HG02938 (cell line): ENCODE measurements around the gene C2CD2.

Experiments
- ATAC-seq: cut with Tn5 transposase; IDR thresholded peaks from one replicate; pipeline ENCODE4 v1.9.1; 2021; ENCODE audit warnings: mild to moderate bottlenecking, moderate library complexity; ENCODE audit not compliant: unreplicated experiment

C2CD2 gene

GRCh38 chr21:41939391-41939790 lies 14.4 kb downstream of the C2CD2 start:
- no peak for ATAC-seq

- no peak for ATAC-seq
Observed at GRCh38 chr21:41933313-41934079, 20.3 kb downstream of the C2CD2 start.

GRCh38 chr21:41932576-41933312 lies 21.1 kb downstream of the C2CD2 start:
- ATAC-seq, result no peak

- no peak for ATAC-seq
Observed at GRCh38 chr21:41932191-41932575, 21.6 kb downstream of the C2CD2 start.

- no peak for ATAC-seq
Observed at GRCh38 chr21:41931041-41931451, 22.8 kb downstream of the C2CD2 start.

- no peak for ATAC-seq
Observed at GRCh38 chr21:41929248-41929647, 24.6 kb downstream of the C2CD2 start.

GRCh38 chr21:41928621-41929220 lies 25.1 kb downstream of the C2CD2 start:
- ATAC-seq, result no peak

- no peak for ATAC-seq
Observed at GRCh38 chr21:41927727-41928409, 25.9 kb downstream of the C2CD2 start.

GRCh38 chr21:41926807-41927171 lies 27.0 kb downstream of the C2CD2 start:
- ATAC-seq, result no peak

- no peak for ATAC-seq
Observed at GRCh38 chr21:41926117-41926806, 27.6 kb downstream of the C2CD2 start.

- ATAC-seq, result no peak
Observed at GRCh38 chr21:41925767-41926116, 28.1 kb downstream of the C2CD2 start.

GRCh38 chr21:41924368-41924754 lies 29.5 kb downstream of the C2CD2 start:
- no peak for ATAC-seq

GRCh38 chr21:41923631-41924367 lies 30.0 kb downstream of the C2CD2 start:
- ATAC-seq, result no peak

- no peak for ATAC-seq
Observed at GRCh38 chr21:41923186-41923585, 30.6 kb downstream of the C2CD2 start.

- no peak for ATAC-seq
Observed at GRCh38 chr21:41921021-41921420, 32.8 kb downstream of the C2CD2 start.

GRCh38 chr21:41920476-41920875 lies 33.3 kb downstream of the C2CD2 start:
- no peak for ATAC-seq

- ATAC-seq, result no peak
Observed at GRCh38 chr21:41919666-41920398, 34.0 kb downstream of the C2CD2 start.

- ATAC-seq, result no peak
Observed at GRCh38 chr21:41918561-41919358, 35.1 kb downstream of the C2CD2 start.

GRCh38 chr21:41917531-41917930 lies 36.3 kb downstream of the C2CD2 start:
- no peak for ATAC-seq
